ENCODE data around the gene COL23A1. TPM values are rescaled to one million over a fixed set of nuclear protein-coding genes. Genes with fewer than 3 reads are reported as not detected.

The COL23A1 gene
- polyA plus RNA-seq, 3 donors, result 0.11 to 0.21 TPM; not detected in 1

DNA sequence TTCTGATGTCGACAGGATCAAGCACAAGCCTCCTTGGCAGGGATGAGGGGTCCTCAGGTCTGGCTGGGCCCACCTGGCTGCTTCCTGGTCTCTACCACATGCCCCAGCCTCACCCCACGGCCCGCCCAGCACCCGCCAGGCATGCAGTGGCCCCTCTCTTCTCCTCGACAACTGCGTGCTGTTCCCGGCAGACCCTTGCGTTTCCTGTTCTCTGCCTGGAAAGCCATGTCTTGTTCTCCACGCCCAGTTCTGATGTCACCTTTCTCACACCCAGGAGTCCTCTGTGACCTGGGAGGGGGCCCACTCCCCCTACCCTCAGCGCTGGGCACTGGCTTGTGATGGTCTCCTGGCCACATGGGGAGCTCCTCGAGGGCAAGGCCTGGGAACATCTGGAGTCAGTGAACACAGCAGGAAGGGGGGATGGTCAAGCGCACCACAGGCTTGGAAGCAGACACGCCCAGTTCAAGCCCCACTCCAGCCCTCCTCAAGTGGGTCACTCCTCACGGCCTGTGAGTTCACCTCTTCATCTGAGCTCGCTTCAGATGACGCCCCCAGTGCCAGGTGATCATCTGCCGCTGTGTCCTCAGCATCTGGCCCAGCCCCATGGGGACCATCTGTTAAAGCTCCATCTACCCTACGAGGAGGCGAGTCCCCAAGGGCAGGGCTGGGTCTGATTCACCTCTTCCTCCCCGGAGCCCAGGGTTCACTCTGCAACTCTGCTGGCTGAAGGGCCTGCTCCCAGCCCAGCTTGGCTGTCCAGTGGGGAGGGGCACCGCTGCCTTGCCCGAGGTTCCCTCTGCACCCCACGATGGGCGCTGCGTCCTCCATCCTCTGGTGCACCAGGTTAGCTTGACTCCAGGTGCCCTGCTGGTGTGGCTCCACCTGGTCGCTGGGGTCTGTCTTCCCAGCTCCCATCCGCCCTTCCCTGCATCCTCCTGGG, 224.4 kb downstream of the COL23A1 start:
- Histone ChIP-seq H4K20me1 (ENCODE audit: insufficient read depth, low read length) (no peaks in the 10 kb centered on the region), H3K27ac (ENCODE audit: low read depth in 1 of 2, low read length in 2 of 2) (no peak overlapping the region), H3K4me2 (replicated peaks; ENCODE audit: extremely low read depth, low read length, poor library complexity, severe bottlenecking) (no peak overlapping the region), H2AFZ (ENCODE audit: insufficient read depth, low read depth, low read length, poor library complexity, severe bottlenecking) (no peak overlapping the region), H3K9ac (ENCODE audit: insufficient read depth, low read length, poor library complexity, severe bottlenecking) (no peak overlapping the region), H3K27me3 (ENCODE audit: control insufficient read depth in 2 of 2, insufficient read depth in 2 of 2, low read length in 2 of 2) (no peaks in the 10 kb centered on the region), H3K4me1 (ENCODE audit: control insufficient read depth in 1 of 2, insufficient read depth in 2 of 2, low read length in 2 of 2) (peaks cover 13 to 14% of the 10 kb centered on the region in 2 donors), H3K79me2 (ENCODE audit: insufficient read depth, low read length) (no peaks in the 10 kb centered on the region), H3K9me3 (replicated peaks in 1 of 2; ENCODE audit: control insufficient read depth in 1 of 2, insufficient read depth in 1 of 2, low read length in 2 of 2) (peaks cover 6 to 36% of the 10 kb centered on the region in 2 donors), H3K4me3 (replicated peaks in 1 of 3; ENCODE audit: low read depth in 2 of 3, low read length in 3 of 3) (no peak overlapping the region), H3K36me3 (replicated peaks in 1 of 2; ENCODE audit: control insufficient read depth in 1 of 2, insufficient read depth in 2 of 2, low read length in 2 of 2) (no peaks in the 10 kb centered on the region)
- WGBS (ENCODE audit: insufficient coverage), result 94% methylated on average over 26 of the region's 27 CpGs
- Mint-ChIP-seq H3K36me3 (no peaks in the 10 kb centered on the region), H3K27ac (peak overlapping the region in 1 of 7 donors; percentile 40), H3K9me3 (peaks cover 19 to 33% (median 29%) of the 10 kb centered on the region in 7 donors), H3K27me3 (ENCODE audit: low read depth in 3 of 3) (peaks cover 0 to 4% (median 0%) of the 10 kb centered on the region in 3 donors), H3K4me1 (peaks cover 11% of the 10 kb centered on the region), H3K4me3 (no peak overlapping the region)
- TF ChIP-seq, protein P1, sequence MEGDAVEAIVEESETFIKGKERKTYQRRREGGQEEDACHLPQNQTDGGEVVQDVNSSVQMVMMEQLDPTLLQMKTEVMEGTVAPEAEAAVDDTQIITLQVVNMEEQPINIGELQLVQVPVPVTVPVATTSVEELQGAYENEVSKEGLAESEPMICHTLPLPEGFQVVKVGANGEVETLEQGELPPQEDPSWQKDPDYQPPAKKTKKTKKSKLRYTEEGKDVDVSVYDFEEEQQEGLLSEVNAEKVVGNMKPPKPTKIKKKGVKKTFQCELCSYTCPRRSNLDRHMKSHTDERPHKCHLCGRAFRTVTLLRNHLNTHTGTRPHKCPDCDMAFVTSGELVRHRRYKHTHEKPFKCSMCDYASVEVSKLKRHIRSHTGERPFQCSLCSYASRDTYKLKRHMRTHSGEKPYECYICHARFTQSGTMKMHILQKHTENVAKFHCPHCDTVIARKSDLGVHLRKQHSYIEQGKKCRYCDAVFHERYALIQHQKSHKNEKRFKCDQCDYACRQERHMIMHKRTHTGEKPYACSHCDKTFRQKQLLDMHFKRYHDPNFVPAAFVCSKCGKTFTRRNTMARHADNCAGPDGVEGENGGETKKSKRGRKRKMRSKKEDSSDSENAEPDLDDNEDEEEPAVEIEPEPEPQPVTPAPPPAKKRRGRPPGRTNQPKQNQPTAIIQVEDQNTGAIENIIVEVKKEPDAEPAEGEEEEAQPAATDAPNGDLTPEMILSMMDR (IDR thresholded peaks at IDR 0.05), result no peak
- intact Hi-C loops (cut with micrococcal nuclease), result no loop called here
- DNase-seq, result no peak

DNA sequence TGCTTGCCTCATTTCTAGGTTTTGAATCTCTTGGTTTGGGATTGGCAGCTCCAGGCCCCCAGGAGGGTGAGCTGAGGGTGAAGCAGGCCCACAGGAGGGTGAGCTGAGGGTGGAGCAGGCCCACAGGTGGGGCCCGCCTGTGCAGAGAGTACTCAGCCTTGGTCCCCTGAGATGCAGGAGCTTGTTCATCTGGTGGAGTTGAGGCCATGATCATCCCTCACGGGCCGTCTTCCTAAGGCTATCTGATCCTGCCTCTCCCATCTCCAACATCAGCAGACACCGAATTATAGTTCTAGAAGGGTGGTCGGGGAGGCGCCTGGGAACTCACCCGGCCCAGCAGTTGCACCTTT, 225.9 kb downstream of the COL23A1 start:
- 100% methylated on average over 2 of the region's 7 CpGs for WGBS (ENCODE audit: insufficient coverage)
- Histone ChIP-seq H2AFZ (ENCODE audit: insufficient read depth, low read depth, low read length, poor library complexity, severe bottlenecking) (peak overlapping the region; percentile 91), H4K20me1 (ENCODE audit: insufficient read depth, low read length) (no peaks in the 10 kb centered on the region), H3K9ac (ENCODE audit: insufficient read depth, low read length, poor library complexity, severe bottlenecking) (peak overlapping the region; percentile 8), H3K4me1 (ENCODE audit: control insufficient read depth in 1 of 2, insufficient read depth in 2 of 2, low read length in 2 of 2) (peaks cover 22 to 24% of the 10 kb centered on the region in 2 donors), H3K9me3 (replicated peaks in 1 of 2; ENCODE audit: control insufficient read depth in 1 of 2, insufficient read depth in 1 of 2, low read length in 2 of 2) (peaks cover 6 to 27% of the 10 kb centered on the region in 2 donors), H3K4me3 (replicated peaks in 1 of 3; ENCODE audit: low read depth in 2 of 3, low read length in 3 of 3) (peak overlapping the region in 1 of 3 experiments; percentile 49), H3K27ac (ENCODE audit: low read depth in 1 of 2, low read length in 2 of 2) (peak overlapping the region in 1 of 2 donors; percentile 28), H3K79me2 (ENCODE audit: insufficient read depth, low read length) (no peaks in the 10 kb centered on the region), H3K4me2 (replicated peaks; ENCODE audit: extremely low read depth, low read length, poor library complexity, severe bottlenecking) (peak overlapping the region; percentile 57), H3K36me3 (replicated peaks in 1 of 2; ENCODE audit: control insufficient read depth in 1 of 2, insufficient read depth in 2 of 2, low read length in 2 of 2) (no peaks in the 10 kb centered on the region), H3K27me3 (ENCODE audit: control insufficient read depth in 2 of 2, insufficient read depth in 2 of 2, low read length in 2 of 2) (no peaks in the 10 kb centered on the region)
- TF ChIP-seq, protein P1 (IDR thresholded peaks at IDR 0.05), result no peak
- peaks cover 0 to 4% (median 2%) of the 10 kb centered on the region in 3 donors for H3K27me3 Mint-ChIP-seq (ENCODE audit: low read depth in 3 of 3)
- H3K4me1 Mint-ChIP-seq, result peaks cover 21% of the 10 kb centered on the region
- peak overlapping the region in 2 of 7 donors; percentile 68 to 80 for H3K27ac Mint-ChIP-seq
- no peaks in the 10 kb centered on the region for H3K36me3 Mint-ChIP-seq
- no peak for DNase-seq
- intact Hi-C loops (cut with micrococcal nuclease), result no loop called here
- H3K9me3 Mint-ChIP-seq, result peaks cover 16 to 29% (median 21%) of the 10 kb centered on the region in 7 donors
- H3K4me3 Mint-ChIP-seq, result peak overlapping the region in 1 of 2 donors; percentile 76
